ENCODE data around the gene PITPNB. TPM values are rescaled to one million over a fixed set of nuclear protein-coding genes. Genes with fewer than 3 reads are reported as not detected.

Gene PITPNB
- total RNA-seq, 1 experiment from 2014 or later = 70.7 TPM

DNA sequence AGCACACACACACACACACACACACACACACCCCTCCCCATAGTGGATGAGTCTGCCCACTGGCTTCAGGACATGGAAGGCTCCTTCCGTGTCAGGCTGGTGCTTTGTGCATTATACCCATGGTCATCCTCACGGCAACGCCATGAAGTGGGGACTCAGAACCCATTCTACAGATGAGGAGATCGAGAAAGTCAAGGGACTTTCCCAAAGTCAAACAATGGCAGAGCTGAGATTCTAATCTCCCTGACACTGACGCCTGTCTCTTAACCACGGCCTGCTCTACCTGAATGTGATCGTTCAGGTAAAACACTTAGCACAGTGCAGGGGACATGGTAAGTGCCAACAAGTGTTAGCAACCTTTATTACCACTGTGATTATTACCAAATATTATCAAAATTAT, 113.2 kb downstream of the PITPNB start:
- no peak overlapping the region for H3K27ac Mint-ChIP-seq
- CTCF ChIA-PET = interaction anchor here (0.7 kb wide), 1 partner anchor 83 kb away, joined by 3 read pairs; no protein-coding TSS in a partner anchor
- POLR2A ChIA-PET = no interaction called here

GRCh38 chr22:27804470-27805297, 114.4 kb downstream of the PITPNB start:
- Mint-ChIP-seq H3K27ac (no peak overlapping the region), H3K27me3 (ENCODE audit: low read depth) (peaks cover 46% of the 10 kb centered on the region), H3K4me3 (peak overlapping the region; percentile 64), H3K4me1 (peaks cover 34% of the 10 kb centered on the region), H3K9me3 (no peaks in the 10 kb centered on the region), H3K36me3 (no peaks in the 10 kb centered on the region)
- ChIA-PET CTCF (interaction anchor here (0.6 to 1.5 kb wide), 11 partner anchors 9 to 397 kb away, joined by 3 to 5 read pairs (median 3); no protein-coding TSS in a partner anchor), POLR2A (no interaction called here)
- 0 out of 2 replicates have a peak, but pooled peaks have one; percentile 58 for TF ChIP-seq ZNF138 (CRISPR knock-in tag; conservative IDR thresholded peaks at IDR 0.05)
- TF ChIP-seq, protein P1, sequence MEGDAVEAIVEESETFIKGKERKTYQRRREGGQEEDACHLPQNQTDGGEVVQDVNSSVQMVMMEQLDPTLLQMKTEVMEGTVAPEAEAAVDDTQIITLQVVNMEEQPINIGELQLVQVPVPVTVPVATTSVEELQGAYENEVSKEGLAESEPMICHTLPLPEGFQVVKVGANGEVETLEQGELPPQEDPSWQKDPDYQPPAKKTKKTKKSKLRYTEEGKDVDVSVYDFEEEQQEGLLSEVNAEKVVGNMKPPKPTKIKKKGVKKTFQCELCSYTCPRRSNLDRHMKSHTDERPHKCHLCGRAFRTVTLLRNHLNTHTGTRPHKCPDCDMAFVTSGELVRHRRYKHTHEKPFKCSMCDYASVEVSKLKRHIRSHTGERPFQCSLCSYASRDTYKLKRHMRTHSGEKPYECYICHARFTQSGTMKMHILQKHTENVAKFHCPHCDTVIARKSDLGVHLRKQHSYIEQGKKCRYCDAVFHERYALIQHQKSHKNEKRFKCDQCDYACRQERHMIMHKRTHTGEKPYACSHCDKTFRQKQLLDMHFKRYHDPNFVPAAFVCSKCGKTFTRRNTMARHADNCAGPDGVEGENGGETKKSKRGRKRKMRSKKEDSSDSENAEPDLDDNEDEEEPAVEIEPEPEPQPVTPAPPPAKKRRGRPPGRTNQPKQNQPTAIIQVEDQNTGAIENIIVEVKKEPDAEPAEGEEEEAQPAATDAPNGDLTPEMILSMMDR (IDR thresholded peaks at IDR 0.05) = peak; percentile 63
- peak; percentile 41; the same call in 1 of the 2 replicates for TF ChIP-seq ZBTB21 (CRISPR knock-in tag; IDR thresholded peaks at IDR 0.05; ENCODE audit: borderline replicate concordance)
- no peak for TF ChIP-seq USF1 (CRISPR knock-in tag; IDR thresholded peaks at IDR 0.05)
- TF ChIP-seq, protein P2, sequence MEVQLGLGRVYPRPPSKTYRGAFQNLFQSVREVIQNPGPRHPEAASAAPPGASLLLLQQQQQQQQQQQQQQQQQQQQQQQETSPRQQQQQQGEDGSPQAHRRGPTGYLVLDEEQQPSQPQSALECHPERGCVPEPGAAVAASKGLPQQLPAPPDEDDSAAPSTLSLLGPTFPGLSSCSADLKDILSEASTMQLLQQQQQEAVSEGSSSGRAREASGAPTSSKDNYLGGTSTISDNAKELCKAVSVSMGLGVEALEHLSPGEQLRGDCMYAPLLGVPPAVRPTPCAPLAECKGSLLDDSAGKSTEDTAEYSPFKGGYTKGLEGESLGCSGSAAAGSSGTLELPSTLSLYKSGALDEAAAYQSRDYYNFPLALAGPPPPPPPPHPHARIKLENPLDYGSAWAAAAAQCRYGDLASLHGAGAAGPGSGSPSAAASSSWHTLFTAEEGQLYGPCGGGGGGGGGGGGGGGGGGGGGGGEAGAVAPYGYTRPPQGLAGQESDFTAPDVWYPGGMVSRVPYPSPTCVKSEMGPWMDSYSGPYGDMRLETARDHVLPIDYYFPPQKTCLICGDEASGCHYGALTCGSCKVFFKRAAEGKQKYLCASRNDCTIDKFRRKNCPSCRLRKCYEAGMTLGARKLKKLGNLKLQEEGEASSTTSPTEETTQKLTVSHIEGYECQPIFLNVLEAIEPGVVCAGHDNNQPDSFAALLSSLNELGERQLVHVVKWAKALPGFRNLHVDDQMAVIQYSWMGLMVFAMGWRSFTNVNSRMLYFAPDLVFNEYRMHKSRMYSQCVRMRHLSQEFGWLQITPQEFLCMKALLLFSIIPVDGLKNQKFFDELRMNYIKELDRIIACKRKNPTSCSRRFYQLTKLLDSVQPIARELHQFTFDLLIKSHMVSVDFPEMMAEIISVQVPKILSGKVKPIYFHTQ (CRISPR knock-in tag; IDR thresholded peaks at IDR 0.05) = no peak
- TF ChIP-seq, protein P3, sequence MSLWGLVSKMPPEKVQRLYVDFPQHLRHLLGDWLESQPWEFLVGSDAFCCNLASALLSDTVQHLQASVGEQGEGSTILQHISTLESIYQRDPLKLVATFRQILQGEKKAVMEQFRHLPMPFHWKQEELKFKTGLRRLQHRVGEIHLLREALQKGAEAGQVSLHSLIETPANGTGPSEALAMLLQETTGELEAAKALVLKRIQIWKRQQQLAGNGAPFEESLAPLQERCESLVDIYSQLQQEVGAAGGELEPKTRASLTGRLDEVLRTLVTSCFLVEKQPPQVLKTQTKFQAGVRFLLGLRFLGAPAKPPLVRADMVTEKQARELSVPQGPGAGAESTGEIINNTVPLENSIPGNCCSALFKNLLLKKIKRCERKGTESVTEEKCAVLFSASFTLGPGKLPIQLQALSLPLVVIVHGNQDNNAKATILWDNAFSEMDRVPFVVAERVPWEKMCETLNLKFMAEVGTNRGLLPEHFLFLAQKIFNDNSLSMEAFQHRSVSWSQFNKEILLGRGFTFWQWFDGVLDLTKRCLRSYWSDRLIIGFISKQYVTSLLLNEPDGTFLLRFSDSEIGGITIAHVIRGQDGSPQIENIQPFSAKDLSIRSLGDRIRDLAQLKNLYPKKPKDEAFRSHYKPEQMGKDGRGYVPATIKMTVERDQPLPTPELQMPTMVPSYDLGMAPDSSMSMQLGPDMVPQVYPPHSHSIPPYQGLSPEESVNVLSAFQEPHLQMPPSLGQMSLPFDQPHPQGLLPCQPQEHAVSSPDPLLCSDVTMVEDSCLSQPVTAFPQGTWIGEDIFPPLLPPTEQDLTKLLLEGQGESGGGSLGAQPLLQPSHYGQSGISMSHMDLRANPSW (CRISPR knock-in tag; conservative IDR thresholded peaks at IDR 0.05; ENCODE audit: low read depth) = 0 out of 2 replicates have a peak, but pooled peaks have one; percentile 54
- TF ChIP-seq ETV6 (CRISPR knock-in tag; IDR thresholded peaks at IDR 0.05) = 0 out of 2 replicates have a peak, but pooled peaks have one; percentile 24
- TF ChIP-seq, protein P4, sequence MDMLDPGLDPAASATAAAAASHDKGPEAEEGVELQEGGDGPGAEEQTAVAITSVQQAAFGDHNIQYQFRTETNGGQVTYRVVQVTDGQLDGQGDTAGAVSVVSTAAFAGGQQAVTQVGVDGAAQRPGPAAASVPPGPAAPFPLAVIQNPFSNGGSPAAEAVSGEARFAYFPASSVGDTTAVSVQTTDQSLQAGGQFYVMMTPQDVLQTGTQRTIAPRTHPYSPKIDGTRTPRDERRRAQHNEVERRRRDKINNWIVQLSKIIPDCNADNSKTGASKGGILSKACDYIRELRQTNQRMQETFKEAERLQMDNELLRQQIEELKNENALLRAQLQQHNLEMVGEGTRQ (CRISPR knock-in tag; IDR thresholded peaks at IDR 0.05) = peak; percentile 14; the same call in 1 of the 2 replicates
- TF ChIP-seq, protein P5, sequence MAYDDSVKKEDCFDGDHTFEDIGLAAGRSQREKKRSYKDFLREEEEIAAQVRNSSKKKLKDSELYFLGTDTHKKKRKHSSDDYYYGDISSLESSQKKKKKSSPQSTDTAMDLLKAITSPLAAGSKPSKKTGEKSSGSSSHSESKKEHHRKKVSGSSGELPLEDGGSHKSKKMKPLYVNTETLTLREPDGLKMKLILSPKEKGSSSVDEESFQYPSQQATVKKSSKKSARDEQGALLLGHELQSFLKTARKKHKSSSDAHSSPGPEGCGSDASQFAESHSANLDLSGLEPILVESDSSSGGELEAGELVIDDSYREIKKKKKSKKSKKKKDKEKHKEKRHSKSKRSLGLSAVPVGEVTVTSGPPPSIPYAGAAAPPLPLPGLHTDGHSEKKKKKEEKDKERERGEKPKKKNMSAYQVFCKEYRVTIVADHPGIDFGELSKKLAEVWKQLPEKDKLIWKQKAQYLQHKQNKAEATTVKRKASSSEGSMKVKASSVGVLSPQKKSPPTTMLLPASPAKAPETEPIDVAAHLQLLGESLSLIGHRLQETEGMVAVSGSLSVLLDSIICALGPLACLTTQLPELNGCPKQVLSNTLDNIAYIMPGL (CRISPR knock-in tag; IDR thresholded peaks at IDR 0.05) = peak; percentile 22; the same call in 1 of the 2 replicates
- TF ChIP-seq TCF7 (CRISPR knock-in tag; IDR thresholded peaks at IDR 0.05; ENCODE audit: low read depth) = no peak
- DNase-seq (ENCODE audit: low spot score) = peak; percentile 77
- peak; percentile 21 for ATAC-seq

More for the DNA sequence above, 113.2 kb downstream of the PITPNB start:
- Mint-ChIP-seq H3K36me3 (no peaks in the 10 kb centered on the region), H3K4me1 (peaks cover 41% of the 10 kb centered on the region), H3K27me3 (ENCODE audit: low read depth) (peaks cover 35% of the 10 kb centered on the region), H3K4me3 (no peak overlapping the region), H3K9me3 (no peaks in the 10 kb centered on the region)
- no peak for ATAC-seq
- TF ChIP-seq TP53 (CRISPR knock-in tag; IDR thresholded peaks at IDR 0.05) (no peak), NR2C2 (CRISPR knock-in tag; IDR thresholded peaks at IDR 0.05) (no peak), TCF7 (CRISPR knock-in tag; IDR thresholded peaks at IDR 0.05; ENCODE audit: low read depth) (no peak), EMX1 (CRISPR knock-in tag; IDR thresholded peaks at IDR 0.05) (no peak)
- TF ChIP-seq, protein P6, sequence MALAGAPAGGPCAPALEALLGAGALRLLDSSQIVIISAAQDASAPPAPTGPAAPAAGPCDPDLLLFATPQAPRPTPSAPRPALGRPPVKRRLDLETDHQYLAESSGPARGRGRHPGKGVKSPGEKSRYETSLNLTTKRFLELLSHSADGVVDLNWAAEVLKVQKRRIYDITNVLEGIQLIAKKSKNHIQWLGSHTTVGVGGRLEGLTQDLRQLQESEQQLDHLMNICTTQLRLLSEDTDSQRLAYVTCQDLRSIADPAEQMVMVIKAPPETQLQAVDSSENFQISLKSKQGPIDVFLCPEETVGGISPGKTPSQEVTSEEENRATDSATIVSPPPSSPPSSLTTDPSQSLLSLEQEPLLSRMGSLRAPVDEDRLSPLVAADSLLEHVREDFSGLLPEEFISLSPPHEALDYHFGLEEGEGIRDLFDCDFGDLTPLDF (CRISPR knock-in tag; IDR thresholded peaks at IDR 0.05) = no peak
- no peak for DNase-seq (ENCODE audit: low spot score)

Measured in WTC11 (cell line).